DOHH2 (cell line): ENCODE measurements around the gene RPL10.

Experiments
- EZH2phosphoT487 ChIP-seq: fragments of 200-600 bp; sonication (generic); IDR thresholded peaks from 2 replicates; pipeline ENCODE4 v1.6.1; 2017; ENCODE audit warnings: borderline replicate concordance, mild to moderate bottlenecking, antibody characterized with exemption, low read length, moderate library complexity, mixed read lengths
- TF ChIP-seq, protein P1 (sequence below): fragments of 200-600 bp; sonication (generic); IDR thresholded peaks from one replicate; pipeline ENCODE4 v1.5.1; 2014; ENCODE audit warnings: antibody characterized with exemption, mild to moderate bottlenecking, low read depth, low read length; ENCODE audit not compliant: poor library complexity, severe bottlenecking

DNA sequence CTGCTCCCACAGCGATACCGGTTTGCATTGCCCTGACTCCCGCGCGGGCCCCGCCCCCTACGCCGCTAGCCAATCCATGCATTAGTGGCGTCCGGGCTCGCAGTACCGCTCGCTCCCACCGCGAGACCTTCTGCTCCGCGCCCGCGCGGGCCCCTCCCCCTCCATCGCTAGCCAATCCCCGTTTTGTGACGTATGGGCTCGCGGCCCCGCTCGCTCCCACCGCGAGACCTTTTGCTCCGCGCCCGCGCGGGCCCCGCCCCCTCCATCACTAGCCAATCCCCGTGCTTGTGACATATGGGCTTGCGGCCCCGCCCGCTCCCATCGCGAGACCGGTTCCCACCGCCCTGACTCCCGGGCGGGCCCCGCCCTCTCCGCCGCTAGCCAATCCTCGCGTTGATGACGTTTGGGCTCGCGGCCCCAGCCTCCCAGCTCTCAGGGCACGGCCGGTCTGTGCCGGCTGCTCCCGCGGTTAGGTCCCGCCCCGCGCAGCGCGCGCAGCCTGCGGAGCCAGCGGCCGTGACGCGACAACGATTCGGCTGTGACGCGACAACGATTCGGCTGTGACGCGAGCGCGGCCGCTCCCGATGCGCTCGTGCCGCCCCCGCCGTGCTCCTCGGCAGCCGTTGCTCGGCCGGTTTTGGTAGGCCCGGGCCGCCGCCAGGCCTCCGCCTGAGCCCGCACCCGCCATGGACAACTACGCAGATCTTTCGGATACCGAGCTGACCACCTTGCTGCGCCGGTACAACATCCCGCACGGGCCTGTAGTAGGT lies 19.2 kb upstream of the RPL10 start, which contains the start of gene EMD:
- TF ChIP-seq, protein P1, sequence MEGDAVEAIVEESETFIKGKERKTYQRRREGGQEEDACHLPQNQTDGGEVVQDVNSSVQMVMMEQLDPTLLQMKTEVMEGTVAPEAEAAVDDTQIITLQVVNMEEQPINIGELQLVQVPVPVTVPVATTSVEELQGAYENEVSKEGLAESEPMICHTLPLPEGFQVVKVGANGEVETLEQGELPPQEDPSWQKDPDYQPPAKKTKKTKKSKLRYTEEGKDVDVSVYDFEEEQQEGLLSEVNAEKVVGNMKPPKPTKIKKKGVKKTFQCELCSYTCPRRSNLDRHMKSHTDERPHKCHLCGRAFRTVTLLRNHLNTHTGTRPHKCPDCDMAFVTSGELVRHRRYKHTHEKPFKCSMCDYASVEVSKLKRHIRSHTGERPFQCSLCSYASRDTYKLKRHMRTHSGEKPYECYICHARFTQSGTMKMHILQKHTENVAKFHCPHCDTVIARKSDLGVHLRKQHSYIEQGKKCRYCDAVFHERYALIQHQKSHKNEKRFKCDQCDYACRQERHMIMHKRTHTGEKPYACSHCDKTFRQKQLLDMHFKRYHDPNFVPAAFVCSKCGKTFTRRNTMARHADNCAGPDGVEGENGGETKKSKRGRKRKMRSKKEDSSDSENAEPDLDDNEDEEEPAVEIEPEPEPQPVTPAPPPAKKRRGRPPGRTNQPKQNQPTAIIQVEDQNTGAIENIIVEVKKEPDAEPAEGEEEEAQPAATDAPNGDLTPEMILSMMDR = no peak
- TF ChIP-seq EZH2phosphoT487 = no peak
